A673 (cell line): ENCODE measurements around the gene HEPHL1. TPM values are rescaled to one million over a fixed set of nuclear protein-coding genes. Genes with fewer than 3 reads are reported as not detected.

Source experiments
- BruUV-seq: library from RNA; stranded (reverse); fragments of 400-500 nt; replicated peaks from 2 replicates; lab custom pipeline; 2021; lab: Mats Ljungman, UMichigan
- CTCF ChIA-PET: fragments of 300-600 bp; sonication (Branson Sonifier 250); formaldehyde crosslinking; loops from one replicate; lab custom pipeline; 2022; ENCODE audit warnings: antibody characterized with exemption; lab: Charles Lee
- POLR2A ChIA-PET: fragments of 300-600 bp; sonication (Branson Sonifier 250); formaldehyde crosslinking; loops from one replicate; lab custom pipeline; 2022; ENCODE audit warnings: antibody characterized with exemption; ENCODE audit not compliant: low non-redundant PET; lab: Charles Lee
- DNase-seq: peaks from one replicate; pipeline ENCODE4 v3.0.0-alpha.2; 2015; ENCODE audit warnings: low spot score
- H3K27ac ChIP-seq: fragments of 200-600 bp; sonication (generic); 2 replicates; pipeline ENCODE4 v1.5.1; 2016; ENCODE audit warnings: mixed run types, low read depth, mild to moderate bottlenecking, mixed read lengths, antibody characterized with exemption, low read length; ENCODE audit not compliant: poor library complexity, severe bottlenecking
- H3K27me3 ChIP-seq: fragments of 200-600 bp; sonication (generic); replicated peaks from 2 replicates; pipeline ENCODE4 v1.6.1; 2017; ENCODE audit warnings: mixed run types, low read depth, mild to moderate bottlenecking, mixed read lengths, antibody characterized with exemption, low read length; ENCODE audit not compliant: insufficient read depth, poor library complexity
- H3K36me3 ChIP-seq: fragments of 200-600 bp; sonication (generic); 2 replicates; pipeline ENCODE4 v1.6.1; 2016; ENCODE audit warnings: mixed run types, mild to moderate bottlenecking, mixed read lengths, antibody characterized with exemption, low read length; ENCODE audit not compliant: insufficient read depth, poor library complexity, severe bottlenecking
- H3K4me1 ChIP-seq: fragments of 200-600 bp; sonication (generic); 2 replicates; pipeline ENCODE4 v1.6.1; 2017; ENCODE audit warnings: mixed run types, mild to moderate bottlenecking, mixed read lengths, antibody characterized with exemption, low read length; ENCODE audit not compliant: insufficient read depth, poor library complexity, severe bottlenecking
- H3K4me3 ChIP-seq: fragments of 200-600 bp; sonication (generic); 2 replicates; pipeline ENCODE4 v1.5.1; 2016; ENCODE audit warnings: low read depth, mixed run types, mild to moderate bottlenecking, mixed read lengths, low read length; ENCODE audit not compliant: poor library complexity, severe bottlenecking
- H3K9me3 ChIP-seq: fragments of 200-600 bp; sonication (generic); 2 replicates; pipeline ENCODE4 v1.6.1; 2016; ENCODE audit warnings: mixed run types, low read depth, mild to moderate bottlenecking, mixed read lengths, antibody characterized with exemption, low read length; ENCODE audit not compliant: poor library complexity, severe bottlenecking
- EZH2 ChIP-seq: fragments of 200-600 bp; sonication (generic); IDR thresholded peaks from 2 replicates; pipeline ENCODE4 v1.6.1; 2017; ENCODE audit warnings: borderline replicate concordance, low read depth, mild to moderate bottlenecking, mixed read lengths, antibody characterized with exemption, low read length; ENCODE audit not compliant: poor library complexity, severe bottlenecking
- intact Hi-C: fragments of 100-400 bp; cut with micrococcal nuclease; formaldehyde crosslinking; loops from one replicate; pipeline ENCODE4 v1.10.0; 2022; ENCODE audit not compliant: unreplicated experiment
- total RNA-seq: library from RNA; stranded (reverse); gene quantifications from 2 replicates; pipeline ENCODE4 v1.2.3, GENCODE V29; 2021
- TF ChIP-seq, protein P1 (sequence below): fragments of 300-800, 200-600 bp; sonication (generic); conservative IDR thresholded peaks from 2 replicates; pipeline ENCODE4 v1.5.1; 2017; ENCODE audit warnings: low read depth, mild to moderate bottlenecking, antibody characterized with exemption, low read length, moderate library complexity, mixed read lengths

Gene HEPHL1
- total RNA-seq, 1 experiment from 2014 or later, result not detected

DNA sequence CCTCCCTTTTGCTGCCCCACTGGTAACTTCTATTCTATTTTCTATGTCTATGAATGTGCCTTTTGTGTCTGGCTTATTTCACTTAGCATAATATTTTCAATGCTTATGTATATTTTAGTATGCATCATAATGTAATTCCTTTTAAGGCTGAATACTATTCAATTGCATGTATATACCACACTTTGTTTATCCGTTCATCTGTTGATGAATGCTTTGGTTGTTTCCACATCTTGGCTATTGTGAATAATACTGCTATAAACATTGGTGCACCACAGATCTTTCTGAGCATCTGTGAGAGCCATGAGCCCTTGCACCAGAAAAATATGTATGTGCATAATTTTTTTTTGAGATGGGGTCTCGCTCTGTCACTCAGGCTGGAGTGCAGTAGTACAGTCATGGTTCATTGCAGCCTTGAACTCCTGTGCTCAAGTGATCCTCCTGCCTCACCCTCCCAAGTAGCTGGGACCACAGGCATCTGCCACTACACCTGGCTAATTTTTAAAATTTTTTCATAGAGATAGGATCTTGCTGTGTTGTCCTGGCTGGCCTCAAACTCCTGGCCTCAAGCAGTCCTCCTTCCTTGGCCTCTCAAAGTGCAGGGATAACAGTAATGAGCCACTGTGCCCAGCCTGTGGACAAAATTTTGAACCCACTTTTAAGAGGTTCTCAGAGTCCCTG, 27.0 kb downstream of the HEPHL1 start:
- no peaks in the 10 kb centered on the region for H3K4me1 ChIP-seq
- no peaks in the 10 kb centered on the region for H3K36me3 ChIP-seq
- H3K27ac ChIP-seq, result no peak overlapping the region
- no peak for DNase-seq
- H3K9me3 ChIP-seq, result no peaks in the 10 kb centered on the region
- TF ChIP-seq, protein P1, sequence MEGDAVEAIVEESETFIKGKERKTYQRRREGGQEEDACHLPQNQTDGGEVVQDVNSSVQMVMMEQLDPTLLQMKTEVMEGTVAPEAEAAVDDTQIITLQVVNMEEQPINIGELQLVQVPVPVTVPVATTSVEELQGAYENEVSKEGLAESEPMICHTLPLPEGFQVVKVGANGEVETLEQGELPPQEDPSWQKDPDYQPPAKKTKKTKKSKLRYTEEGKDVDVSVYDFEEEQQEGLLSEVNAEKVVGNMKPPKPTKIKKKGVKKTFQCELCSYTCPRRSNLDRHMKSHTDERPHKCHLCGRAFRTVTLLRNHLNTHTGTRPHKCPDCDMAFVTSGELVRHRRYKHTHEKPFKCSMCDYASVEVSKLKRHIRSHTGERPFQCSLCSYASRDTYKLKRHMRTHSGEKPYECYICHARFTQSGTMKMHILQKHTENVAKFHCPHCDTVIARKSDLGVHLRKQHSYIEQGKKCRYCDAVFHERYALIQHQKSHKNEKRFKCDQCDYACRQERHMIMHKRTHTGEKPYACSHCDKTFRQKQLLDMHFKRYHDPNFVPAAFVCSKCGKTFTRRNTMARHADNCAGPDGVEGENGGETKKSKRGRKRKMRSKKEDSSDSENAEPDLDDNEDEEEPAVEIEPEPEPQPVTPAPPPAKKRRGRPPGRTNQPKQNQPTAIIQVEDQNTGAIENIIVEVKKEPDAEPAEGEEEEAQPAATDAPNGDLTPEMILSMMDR, result no peak
- TF ChIP-seq EZH2, result no peak
- H3K4me3 ChIP-seq, result no peak overlapping the region
- intact Hi-C loops, result no loop called here
- no TSS peak for BruUV-seq
- H3K27me3 ChIP-seq, result peaks cover 33% of the 10 kb centered on the region
- CTCF ChIA-PET, result no interaction called here
- POLR2A ChIA-PET, result no interaction called here

DNA sequence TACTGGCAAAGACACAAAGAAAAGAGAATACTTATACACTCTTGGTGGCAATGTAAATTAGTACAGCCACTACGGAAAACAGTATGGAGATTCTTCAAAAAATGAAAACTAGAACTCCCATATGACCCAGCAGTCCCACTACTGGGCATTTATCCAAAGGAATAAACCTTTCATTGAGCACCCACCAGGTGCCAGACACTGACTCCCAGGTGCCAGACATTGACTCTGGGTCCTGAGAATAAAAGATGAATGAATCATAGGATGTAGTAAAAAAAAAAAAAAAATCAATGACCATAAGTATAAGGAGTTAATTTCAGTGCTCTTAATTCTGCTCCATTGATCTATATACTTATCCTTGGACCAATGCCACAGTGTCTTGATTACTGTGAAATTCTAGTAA, 28.2 kb downstream of the HEPHL1 start:
- peaks cover 33% of the 10 kb centered on the region for H3K27me3 ChIP-seq
- CTCF ChIA-PET, result no interaction called here
- no peaks in the 10 kb centered on the region for H3K9me3 ChIP-seq
- intact Hi-C loops, result no loop called here
- no peak overlapping the region for H3K27ac ChIP-seq
- DNase-seq, result no peak
- H3K4me1 ChIP-seq, result no peaks in the 10 kb centered on the region
- TF ChIP-seq EZH2, result no peak
- TF ChIP-seq, protein P1, result no peak
- no peak overlapping the region for H3K4me3 ChIP-seq
- H3K36me3 ChIP-seq, result no peaks in the 10 kb centered on the region
- no TSS peak for BruUV-seq
- POLR2A ChIA-PET, result no interaction called here

GRCh38 chr11:94058630-94059029, 37.5 kb downstream of the HEPHL1 start:
- Histone ChIP-seq H3K36me3 (no peaks in the 10 kb centered on the region), H3K9me3 (no peaks in the 10 kb centered on the region), H3K4me3 (no peak overlapping the region), H3K4me1 (no peaks in the 10 kb centered on the region), H3K27ac (no peak overlapping the region), H3K27me3 (peaks cover 43% of the 10 kb centered on the region)
- intact Hi-C loops, result no loop called here
- DNase-seq, result no peak
- TF ChIP-seq, protein P1, result no peak
- no peak for TF ChIP-seq EZH2
- ChIA-PET CTCF (no interaction called here), POLR2A (no interaction called here)
- BruUV-seq, result no TSS peak
